ENCODE data around the gene USP7.

DNA sequence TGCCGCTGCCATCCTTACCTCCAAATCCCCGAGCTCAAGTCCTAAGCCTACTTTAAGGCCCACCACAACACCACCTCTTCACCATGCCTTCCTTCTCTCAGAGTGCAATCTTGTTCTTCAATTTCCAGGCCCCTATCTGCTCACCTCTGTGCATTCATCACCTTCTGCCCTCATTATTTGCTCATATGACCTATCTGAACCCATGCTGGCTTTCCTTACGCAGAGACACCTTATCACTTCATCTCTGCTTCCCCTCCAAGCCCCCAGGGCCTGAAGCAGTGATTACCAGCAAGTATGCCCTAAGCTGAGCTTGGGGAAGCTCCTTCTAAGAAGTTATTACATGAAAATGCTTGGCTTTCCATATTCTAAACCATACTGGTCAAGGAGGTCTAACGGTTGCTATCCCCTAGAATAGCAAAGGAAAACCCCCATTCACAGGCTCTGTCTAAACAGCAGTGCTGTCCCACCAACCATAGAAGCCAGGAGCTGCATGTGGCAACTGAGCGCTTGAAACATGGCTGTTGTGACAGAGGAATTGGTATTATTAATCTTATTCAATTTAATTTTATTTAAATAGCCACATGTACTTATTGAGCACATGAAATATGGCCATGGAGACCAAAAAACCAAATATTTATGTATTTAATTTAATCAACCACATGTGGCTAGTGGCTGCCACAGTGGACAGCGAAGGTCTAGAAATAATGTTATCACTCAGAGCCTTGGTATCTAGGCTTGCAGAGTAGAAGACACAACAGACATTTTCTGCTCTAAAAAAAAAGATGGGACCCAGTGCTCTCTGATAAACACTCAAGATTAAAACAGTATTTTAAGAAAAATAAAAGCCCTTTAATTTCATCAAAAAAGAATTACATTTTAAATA lies 13.9 kb downstream of the USP7 start:
- TF ChIP-seq POLR2A (IDR thresholded peaks at IDR 0.05; ENCODE audit: low read length) = no peak
- no peak for TF ChIP-seq GATA1 (IDR thresholded peaks at IDR 0.05; ENCODE audit: low read depth, low read length)

All from erythroblast (primary cell).